H1 (cell line): ENCODE measurements around the gene SPEM3. TPM values are rescaled to one million over a fixed set of nuclear protein-coding genes. Genes with fewer than 3 reads are reported as not detected.
A peak's percentile ranks its signal among the peaks of the same experiment; 100 is the strongest.

ENCODE experiments used
- ATF2 ChIP-seq: IDR thresholded peaks from 2 replicates; pipeline ENCODE4 v1.6.1; 2012; ENCODE audit warnings: low read length, inconsistent platforms
- ATF3 ChIP-seq: IDR thresholded peaks from 2 replicates; pipeline ENCODE4 v1.6.1; 2011; ENCODE audit warnings: low read depth, mild to moderate bottlenecking, low read length; ENCODE audit not compliant: insufficient read depth
- BRCA1 ChIP-seq: IDR thresholded peaks from 2 replicates; pipeline ENCODE4 v1.6.1; 2012; ENCODE audit warnings: low read depth, low read length, improper control_type of control experiment
- CBX8 ChIP-seq: fragments of 300-800, 300-1000 bp; sonication (generic); IDR thresholded peaks from 2 replicates; pipeline ENCODE4 v1.7.1; 2016; ENCODE audit warnings: low read depth, low read length, borderline replicate concordance
- CEBPB ChIP-seq: IDR thresholded peaks from 2 replicates; pipeline ENCODE4 v1.6.1; 2012; ENCODE audit warnings: low read depth, low read length
- CHD1 ChIP-seq: IDR thresholded peaks from 2 replicates; pipeline ENCODE4 v1.6.1; 2012; ENCODE audit warnings: low read depth, low read length, improper control_type of control experiment
- CREB1 ChIP-seq: IDR thresholded peaks from 2 replicates; pipeline ENCODE4 v1.6.1; 2012; ENCODE audit warnings: inconsistent platforms
- CTBP2 ChIP-seq: IDR thresholded peaks from 2 replicates; pipeline ENCODE4 v1.7.0; 2011; ENCODE audit warnings: borderline replicate concordance, mild to moderate bottlenecking, moderate library complexity, mixed read lengths, low read length; ENCODE audit not compliant: insufficient read depth, insufficient read length
- GABPA ChIP-seq: IDR thresholded peaks from 2 replicates; pipeline ENCODE4 v1.6.1; 2011; ENCODE audit warnings: mild to moderate bottlenecking, low read length, moderate library complexity, borderline replicate concordance; ENCODE audit not compliant: insufficient read depth
- HDAC2 ChIP-seq, 2 experiments: fragments of 300-600 bp in 1 of 2; sonication (generic) in 1 of 2; IDR thresholded peaks; 2 replicates each; pipeline ENCODE4 v1.6.1; 2011 to 2012; ENCODE audit warnings: low read depth in 2 of 2, low read length in 2 of 2, mild to moderate bottlenecking in 2 of 2, moderate library complexity in 2 of 2, borderline replicate concordance in 1 of 2, inconsistent platforms in 1 of 2
- HDAC6 ChIP-seq: IDR thresholded peaks from one replicate; pipeline ENCODE4 v1.7.1; 2012; ENCODE audit warnings: low read depth, mild to moderate bottlenecking, inconsistent platforms, low read length, moderate library complexity
- JUND ChIP-seq: IDR thresholded peaks from 2 replicates; pipeline ENCODE4 v1.6.1; 2011; ENCODE audit warnings: mild to moderate bottlenecking, improper control_type of control experiment, low read length
- MAFK ChIP-seq: IDR thresholded peaks from 2 replicates; pipeline ENCODE4 v1.6.1; 2012; ENCODE audit warnings: low read depth, mild to moderate bottlenecking, improper control_type of control experiment, low read length
- POLR2A ChIP-seq, 2 experiments: IDR thresholded peaks; 1 replicate in 1 of 2; 2 replicates in 1 of 2; pipeline ENCODE4 v1.6.1; 2011; ENCODE audit warnings: low read depth in 2 of 2, low read length in 2 of 2, mild to moderate bottlenecking in 2 of 2; ENCODE audit errors: control extremely low read depth in 1 of 2
- POU5F1 ChIP-seq: IDR thresholded peaks from 2 replicates; pipeline ENCODE4 v1.6.1; 2011; ENCODE audit warnings: low read depth, mild to moderate bottlenecking, low read length, moderate library complexity
- RFX5 ChIP-seq: IDR thresholded peaks from 2 replicates; pipeline ENCODE4 v1.6.1; 2011; ENCODE audit warnings: low read depth, low read length, improper control_type of control experiment, borderline replicate concordance
- SIN3A ChIP-seq, 2 experiments: IDR thresholded peaks in 1 of 2; conservative IDR thresholded peaks in 1 of 2; 2 replicates each; pipeline ENCODE4 v1.6.1; 2011 to 2012; ENCODE audit warnings: low read length in 2 of 2, improper control_type of control experiment in 1 of 2, low read depth in 1 of 2, mild to moderate bottlenecking in 1 of 2
- SIX5 ChIP-seq: IDR thresholded peaks from 2 replicates; pipeline ENCODE4 v1.6.1; 2011; ENCODE audit warnings: mild to moderate bottlenecking, low read depth, low read length
- SP1 ChIP-seq: IDR thresholded peaks from 2 replicates; pipeline ENCODE4 v1.6.1; 2011; ENCODE audit warnings: low read depth, low read length
- SP4 ChIP-seq: IDR thresholded peaks from 2 replicates; pipeline ENCODE4 v1.6.1; 2012; ENCODE audit warnings: low read length, inconsistent platforms
- SRF ChIP-seq: IDR thresholded peaks from 2 replicates; pipeline ENCODE4 v1.6.1; 2011; ENCODE audit warnings: mild to moderate bottlenecking, low read depth, low read length, moderate library complexity
- SUZ12 ChIP-seq: fragments of 200-600 bp; sonication (generic); IDR thresholded peaks from 2 replicates; pipeline ENCODE4 v1.6.1; 2012; ENCODE audit warnings: mild to moderate bottlenecking, inconsistent platforms, low read length, moderate library complexity, mixed read lengths
- polyA plus RNA-seq, 7 experiments: library from polyadenylated mRNA; depleted of rRNA in 3 of 7; stranded (reverse) in 5 of 7; unstranded in 2 of 7; fragments of >200 nt in 5 of 7; fragments of 200-250 nt in 2 of 7; gene quantifications; 1 replicate in 5 of 7; 2 replicates in 1 of 7; 4 replicates in 1 of 7; pipeline versions ENCODE4 v1.2.1 to v1.2.3, GENCODE V29; 2011 to 2013; ENCODE audit warnings: missing spikeins in 2 of 7, mixed read lengths in 2 of 7
- total RNA-seq: library from RNA; stranded (reverse); fragmentation: NEBNext Ultra II Directional; extraction: Animal tissue kit (Norgen Biotek cat#: 25700); gene quantifications from 2 replicates; pipeline ENCODE4 v1.2.1, GENCODE V29; 2021

SPEM3 gene
- total and polyA plus RNA-seq, 2 of the 8 experiments (the other 6 are each of a cell fraction or from before 2014, with no cell fraction given): 0.02 TPM; not detected in 1

- no peak for TF ChIP-seq ATF3
- TF ChIP-seq BRCA1: no peak
- TF ChIP-seq SIX5: no peak
- TF ChIP-seq CBX8: no peak
- TF ChIP-seq POLR2A (IDR thresholded peaks at IDR 0.05; ENCODE audit: control extremely low read depth in 1 of 2, low read depth in 2 of 2, low read length in 2 of 2): no peak; a peak in 1 of 3 replicates
- peak; percentile 51 to 72; a peak in 2 of 4 replicates for TF ChIP-seq SIN3A (conservative IDR thresholded peaks at IDR 0.05 in 1 of 2, IDR thresholded peaks at IDR 0.05 in 1 of 2; ENCODE audit: low read depth in 1 of 2, low read length in 2 of 2)
- TF ChIP-seq HDAC2 (IDR thresholded peaks at IDR 0.05; ENCODE audit: borderline replicate concordance in 1 of 2, low read depth in 2 of 2, low read length in 2 of 2): peak in 1 of 2 experiments; percentile 69; a peak in 1 of 4 replicates
- TF ChIP-seq POU5F1: no peak
- TF ChIP-seq CREB1: peak; percentile 99
- TF ChIP-seq SRF: no peak
- TF ChIP-seq RFX5: no peak; the same call in 1 of the 2 replicates
- TF ChIP-seq SP1: no peak
- no peak for TF ChIP-seq SP4
- TF ChIP-seq CTBP2: peak; percentile 83
- TF ChIP-seq CHD1: peak; percentile 9; the same call in 1 of the 2 replicates
- peak; percentile 93 for TF ChIP-seq ATF2
- no peak for TF ChIP-seq SUZ12
- TF ChIP-seq CEBPB: 0 out of 2 replicates have a peak, but pooled peaks have one; percentile 13
- no peak for TF ChIP-seq HDAC6
- no peak for TF ChIP-seq GABPA
- no peak for TF ChIP-seq MAFK
- peak; percentile 88; the same call in 1 of the 2 replicates for TF ChIP-seq JUND
Measured at GRCh38 chr17:7436556-7437368, 8.1 kb downstream of the SPEM3 start (continued).
